MM.1S (cell line): Measurements from ENCODE around the gene RHOA.

Experiments
- DNase-seq: peaks from one replicate; pipeline ENCODE4 v3.0.0-alpha.2; 2015
- H2AFZ ChIP-seq: fragments of 300-600 bp; sonication (generic); 2 replicates; pipeline ENCODE4 v1.6.0; 2016; ENCODE audit warnings: antibody characterized with exemption, low read length
- H3F3A ChIP-seq: fragments of 300-600 bp; sonication (generic); 2 replicates; pipeline ENCODE4 v1.6.1; 2016; ENCODE audit warnings: mild to moderate bottlenecking, antibody characterized with exemption, low read length, moderate library complexity, mixed read lengths; ENCODE audit not compliant: insufficient read depth
- H3K27ac ChIP-seq: fragments of 300-600 bp; sonication (generic); 2 replicates; pipeline ENCODE4 v1.5.1; 2016; ENCODE audit warnings: mild to moderate bottlenecking, low read length
- H3K27me3 ChIP-seq: fragments of 300-600 bp; sonication (generic); replicated peaks from 2 replicates; pipeline ENCODE4 v1.6.0; 2016; ENCODE audit warnings: low read length; ENCODE audit not compliant: insufficient read depth
- H3K36me3 ChIP-seq: fragments of 300-600 bp; sonication (generic); replicated peaks from 2 replicates; pipeline ENCODE4 v1.6.1; 2016; ENCODE audit warnings: mild to moderate bottlenecking, low read length, mixed read lengths; ENCODE audit not compliant: insufficient read depth
- H3K4me1 ChIP-seq: fragments of 300-600 bp; sonication (generic); 2 replicates; pipeline ENCODE4 v1.6.1; 2016; ENCODE audit warnings: low read length, mixed read lengths
- H3K4me2 ChIP-seq: fragments of 300-600 bp; sonication (generic); 2 replicates; pipeline ENCODE4 v1.6.0; 2016; ENCODE audit warnings: low read depth, low read length
- H3K4me3 ChIP-seq: fragments of 300-600 bp; sonication (generic); 2 replicates; pipeline ENCODE4 v1.5.1; 2016; ENCODE audit warnings: low read length, mixed read lengths
- H3K79me2 ChIP-seq: fragments of 300-600 bp; sonication (generic); 2 replicates; pipeline ENCODE4 v1.6.1; 2016; ENCODE audit warnings: mixed run types, low read length, mixed read lengths
- H3K9ac ChIP-seq: fragments of 300-600 bp; sonication (generic); 2 replicates; pipeline ENCODE4 v1.6.1; 2016; ENCODE audit warnings: low read length, mixed read lengths
- H3K9me2 ChIP-seq: fragments of 300-600 bp; sonication (generic); replicated peaks from 2 replicates; pipeline ENCODE4 v1.6.1; 2016; ENCODE audit warnings: mild to moderate bottlenecking, low read length, mixed read lengths; ENCODE audit not compliant: insufficient read depth
- H3K9me3 ChIP-seq: fragments of 300-600 bp; sonication (generic); replicated peaks from 2 replicates; pipeline ENCODE4 v1.6.1; 2016; ENCODE audit warnings: mild to moderate bottlenecking, low read length, mixed read lengths; ENCODE audit not compliant: insufficient read depth
- H4K20me1 ChIP-seq: fragments of 300-600 bp; sonication (generic); 2 replicates; pipeline ENCODE4 v1.6.1; 2016; ENCODE audit warnings: mild to moderate bottlenecking, low read length, moderate library complexity, mixed read lengths; ENCODE audit not compliant: insufficient read depth
- EZH2 ChIP-seq: fragments of 300-600 bp; sonication (generic); optimal IDR thresholded peaks from 2 replicates; pipeline ENCODE3; 2017; ENCODE audit warnings: low read depth, mild to moderate bottlenecking, antibody characterized with exemption, low read length, mixed read lengths
- EZH2phosphoT487 ChIP-seq: fragments of 300-600 bp; sonication (generic); IDR thresholded peaks from 2 replicates; pipeline ENCODE4 v1.6.1; 2018; ENCODE audit warnings: antibody characterized with exemption, low read length
- TF ChIP-seq, protein P1 (sequence below): fragments of 300-600 bp; sonication (generic); IDR thresholded peaks from 2 replicates; pipeline ENCODE4 v1.5.1; 2016; ENCODE audit warnings: antibody characterized with exemption, low read length, mixed read lengths

The RHOA gene

DNA sequence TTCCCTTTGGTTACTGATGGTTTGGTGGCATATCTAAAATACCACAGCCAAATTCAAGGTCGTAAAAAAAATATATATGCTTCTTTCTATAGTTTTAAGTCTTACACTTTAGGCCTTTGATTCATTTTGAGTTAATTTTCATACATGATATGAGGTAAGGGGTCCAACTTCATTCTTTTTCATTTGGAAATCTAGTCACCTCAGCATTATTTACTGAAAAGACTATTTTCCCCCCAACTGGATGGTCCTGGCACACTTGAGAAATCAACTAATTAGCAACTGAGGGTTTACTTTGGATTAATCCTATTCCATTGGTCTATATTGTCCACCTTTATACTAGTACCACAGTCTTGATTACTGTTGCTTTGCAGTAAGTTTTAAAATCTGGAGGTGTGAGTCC lies 26.2 kb downstream of the RHOA start:
- H3K36me3 ChIP-seq: 0 out of 2 replicates have a peak, but pooled peaks cover 3% of the 10 kb centered on the region
- H4K20me1 ChIP-seq: peaks cover 49% of the 10 kb centered on the region
- H3K9me3 ChIP-seq: no peaks in the 10 kb centered on the region
- no peaks in the 10 kb centered on the region for H3K27me3 ChIP-seq
- H3K4me1 ChIP-seq: no peaks in the 10 kb centered on the region
- H3K4me3 ChIP-seq: no peak overlapping the region
- no peak for DNase-seq
- TF ChIP-seq EZH2: no peak
- no peak for TF ChIP-seq EZH2phosphoT487
- TF ChIP-seq, protein P1, sequence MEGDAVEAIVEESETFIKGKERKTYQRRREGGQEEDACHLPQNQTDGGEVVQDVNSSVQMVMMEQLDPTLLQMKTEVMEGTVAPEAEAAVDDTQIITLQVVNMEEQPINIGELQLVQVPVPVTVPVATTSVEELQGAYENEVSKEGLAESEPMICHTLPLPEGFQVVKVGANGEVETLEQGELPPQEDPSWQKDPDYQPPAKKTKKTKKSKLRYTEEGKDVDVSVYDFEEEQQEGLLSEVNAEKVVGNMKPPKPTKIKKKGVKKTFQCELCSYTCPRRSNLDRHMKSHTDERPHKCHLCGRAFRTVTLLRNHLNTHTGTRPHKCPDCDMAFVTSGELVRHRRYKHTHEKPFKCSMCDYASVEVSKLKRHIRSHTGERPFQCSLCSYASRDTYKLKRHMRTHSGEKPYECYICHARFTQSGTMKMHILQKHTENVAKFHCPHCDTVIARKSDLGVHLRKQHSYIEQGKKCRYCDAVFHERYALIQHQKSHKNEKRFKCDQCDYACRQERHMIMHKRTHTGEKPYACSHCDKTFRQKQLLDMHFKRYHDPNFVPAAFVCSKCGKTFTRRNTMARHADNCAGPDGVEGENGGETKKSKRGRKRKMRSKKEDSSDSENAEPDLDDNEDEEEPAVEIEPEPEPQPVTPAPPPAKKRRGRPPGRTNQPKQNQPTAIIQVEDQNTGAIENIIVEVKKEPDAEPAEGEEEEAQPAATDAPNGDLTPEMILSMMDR: no peak
- no peak overlapping the region for H3K9ac ChIP-seq
- H3F3A ChIP-seq: 0 out of 2 replicates have a peak, but pooled peaks cover 3% of the 10 kb centered on the region
- no peak overlapping the region for H3K27ac ChIP-seq
- peaks cover 97% of the 10 kb centered on the region for H3K79me2 ChIP-seq
- no peaks in the 10 kb centered on the region for H3K9me2 ChIP-seq
- no peak overlapping the region for H2AFZ ChIP-seq
- H3K4me2 ChIP-seq: no peak overlapping the region

DNA sequence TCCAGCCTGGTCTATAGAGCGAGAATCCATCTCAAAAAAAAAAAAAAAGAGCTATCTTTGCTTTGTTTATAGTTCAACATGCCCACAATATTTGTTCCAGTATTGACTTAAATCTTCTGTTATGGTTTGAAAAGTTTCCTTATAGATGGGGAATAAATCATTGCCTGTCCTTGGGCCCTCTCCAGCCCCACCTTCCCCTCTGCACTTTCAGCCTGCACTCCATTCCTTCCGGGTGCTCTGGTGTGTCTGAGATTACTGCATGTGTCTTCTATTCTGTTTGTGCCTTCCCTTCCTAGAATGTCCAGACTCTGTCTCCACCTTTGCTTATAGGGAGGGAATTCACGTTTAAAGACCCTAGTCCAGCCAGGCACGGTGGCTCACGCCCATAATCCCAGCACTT lies 28.4 kb downstream of the RHOA start:
- Histone ChIP-seq H3K9me3 (no peaks in the 10 kb centered on the region), H3K9me2 (no peaks in the 10 kb centered on the region), H3K27me3 (no peaks in the 10 kb centered on the region), H3K36me3 (no peaks in the 10 kb centered on the region), H3F3A (0 out of 2 replicates have a peak, but pooled peaks cover 3% of the 10 kb centered on the region), H3K27ac (no peak overlapping the region), H2AFZ (no peak overlapping the region), H3K4me2 (no peak overlapping the region), H3K4me1 (no peaks in the 10 kb centered on the region), H4K20me1 (peaks cover 54% of the 10 kb centered on the region), H3K4me3 (no peak overlapping the region), H3K9ac (no peak overlapping the region), H3K79me2 (peaks cover 96% of the 10 kb centered on the region)
- TF ChIP-seq, protein P1: no peak
- TF ChIP-seq EZH2phosphoT487: no peak
- TF ChIP-seq EZH2: no peak
- no peak for DNase-seq

DNA sequence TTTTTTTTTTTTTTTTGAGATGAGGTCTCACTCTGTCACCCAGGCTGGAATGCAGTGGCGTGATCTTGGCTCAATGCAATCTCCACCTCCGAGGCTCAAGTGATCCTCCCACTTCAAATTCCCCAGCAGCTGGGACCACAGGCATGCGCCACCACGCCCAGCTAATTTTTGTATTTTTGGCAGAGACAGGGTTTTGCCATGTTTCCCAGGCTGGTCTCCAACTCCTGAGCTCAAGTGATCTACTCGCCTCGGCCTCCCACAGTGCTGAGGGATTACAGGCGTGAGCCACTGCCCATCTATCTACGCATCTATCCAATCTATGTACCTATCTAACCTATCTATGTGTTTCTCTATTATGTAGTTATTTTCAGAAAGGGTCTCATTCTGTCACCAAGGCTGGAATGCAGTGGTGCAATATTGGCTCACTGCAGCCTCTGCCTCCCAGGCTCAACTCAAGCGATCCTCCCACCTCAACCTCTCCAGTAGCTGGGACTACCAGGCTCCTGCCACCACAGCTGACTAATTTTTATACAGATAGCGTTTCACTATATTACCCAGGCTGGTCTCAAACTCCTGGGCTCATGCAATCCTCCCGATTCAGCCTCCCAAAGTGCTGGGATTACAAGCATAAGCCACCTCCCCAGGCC lies 33.4 kb downstream of the RHOA start:
- Histone ChIP-seq H3K4me2 (no peak overlapping the region), H4K20me1 (peaks cover 29% of the 10 kb centered on the region), H2AFZ (no peak overlapping the region), H3K9me2 (no peaks in the 10 kb centered on the region), H3K9ac (no peak overlapping the region), H3F3A (no peaks in the 10 kb centered on the region), H3K4me1 (no peaks in the 10 kb centered on the region), H3K27ac (no peak overlapping the region), H3K27me3 (no peaks in the 10 kb centered on the region), H3K4me3 (no peak overlapping the region), H3K9me3 (no peaks in the 10 kb centered on the region), H3K79me2 (peaks cover 98% of the 10 kb centered on the region), H3K36me3 (peaks cover 8% of the 10 kb centered on the region)
- DNase-seq: no peak
- TF ChIP-seq, protein P1: no peak
- TF ChIP-seq EZH2 (no peak), EZH2phosphoT487 (no peak)
